Neural progenitor cell (in vitro differentiated cells): ENCODE results near the gene NPFF. TPM values are rescaled to one million over a fixed set of nuclear protein-coding genes. Genes with fewer than 3 reads are reported as not detected.

Experiments
- DNase-seq: peaks from one replicate; pipeline ENCODE4 v3.0.0-alpha.2; 2016; ENCODE audit warnings: low spot score
- H2AFZ ChIP-seq: fragments of 200-600 bp; sonication (generic); replicated peaks from 2 replicates; pipeline ENCODE4 v1.6.1; 2016; ENCODE audit warnings: antibody characterized with exemption
- H3F3A ChIP-seq: fragments of 200-600 bp; sonication (generic); 2 replicates; pipeline ENCODE4 v1.6.1; 2016; ENCODE audit warnings: antibody characterized with exemption, low read depth
- H3K27ac ChIP-seq: fragments of 200-600 bp; sonication (generic); 2 replicates; pipeline ENCODE4 v1.5.1; 2016; ENCODE audit warnings: mild to moderate bottlenecking
- H3K27me3 ChIP-seq: fragments of 200-600 bp; sonication (generic); 2 replicates; pipeline ENCODE4 v1.6.1; 2016; ENCODE audit warnings: mild to moderate bottlenecking, moderate library complexity
- H3K36me3 ChIP-seq: fragments of 200-600 bp; sonication (generic); 2 replicates; pipeline ENCODE4 v1.5.1; 2016
- H3K4me1 ChIP-seq: fragments of 200-600 bp; sonication (generic); 2 replicates; pipeline ENCODE4 v1.6.1; 2016; ENCODE audit warnings: mixed run types
- H3K4me2 ChIP-seq: fragments of 200-600 bp; sonication (generic); 2 replicates; pipeline ENCODE4 v1.6.1; 2016
- H3K4me3 ChIP-seq: fragments of 200-600 bp; sonication (generic); 2 replicates; pipeline ENCODE4 v1.5.1; 2016
- H3K79me2 ChIP-seq: fragments of 200-600 bp; sonication (generic); 2 replicates; pipeline ENCODE4 v1.6.1; 2016; ENCODE audit warnings: low read depth
- H3K9ac ChIP-seq: fragments of 200-600 bp; sonication (generic); 2 replicates; pipeline ENCODE4 v1.6.1; 2016
- H3K9me3 ChIP-seq: fragments of 200-600 bp; sonication (generic); 2 replicates; pipeline ENCODE4 v1.5.1; 2016; ENCODE audit warnings: low read depth
- H4K20me1 ChIP-seq: fragments of 200-600 bp; sonication (generic); 2 replicates; pipeline ENCODE4 v1.6.1; 2016; ENCODE audit warnings: low read depth
- H3K27ac Mint-ChIP-seq: 3 replicates; pipeline ENCODE4 v1.8.0; 2021; ENCODE audit warnings: mixed read lengths
- H3K27me3 Mint-ChIP-seq: 2 replicates; pipeline ENCODE4 v1.8.0; 2022; ENCODE audit warnings: low read depth, mild to moderate bottlenecking, inconsistent platforms, moderate library complexity, mixed read lengths; ENCODE audit not compliant: insufficient read depth
- H3K36me3 Mint-ChIP-seq: 3 replicates; pipeline ENCODE4 v1.8.0; 2021; ENCODE audit warnings: mixed read lengths
- H3K4me1 Mint-ChIP-seq: 3 replicates; pipeline ENCODE4 v1.8.0; 2021; ENCODE audit warnings: mixed read lengths
- H3K4me3 Mint-ChIP-seq: 3 replicates; pipeline ENCODE4 v1.8.0; 2021; ENCODE audit warnings: mild to moderate bottlenecking, moderate library complexity, mixed read lengths
- H3K9me3 Mint-ChIP-seq: 3 replicates; pipeline ENCODE4 v1.8.0; 2020; ENCODE audit warnings: mixed read lengths
- EZH2 ChIP-seq: fragments of 200-600 bp; sonication (generic); IDR thresholded peaks from 2 replicates; pipeline ENCODE4 v1.6.1; 2017; ENCODE audit warnings: antibody characterized with exemption, mild to moderate bottlenecking, moderate library complexity
- EZH2phosphoT487 ChIP-seq: fragments of 200-600 bp; sonication (generic); IDR thresholded peaks from 2 replicates; pipeline ENCODE4 v1.6.1; 2017; ENCODE audit warnings: antibody characterized with exemption
- total RNA-seq: library from RNA; depleted of rRNA; stranded (reverse); fragments of >200 nt; gene quantifications from 2 replicates; pipeline ENCODE4 v1.2.3, GENCODE V29; 2015; ENCODE audit warnings: low replicate concordance
- TF ChIP-seq, protein P1 (sequence below): fragments of 200-600 bp; sonication (generic); IDR thresholded peaks from 2 replicates; pipeline ENCODE4 v1.5.1; 2017; ENCODE audit warnings: antibody characterized with exemption, mild to moderate bottlenecking

Gene NPFF
- total RNA-seq, 1 donor from 2014 or later = not detected

DNA sequence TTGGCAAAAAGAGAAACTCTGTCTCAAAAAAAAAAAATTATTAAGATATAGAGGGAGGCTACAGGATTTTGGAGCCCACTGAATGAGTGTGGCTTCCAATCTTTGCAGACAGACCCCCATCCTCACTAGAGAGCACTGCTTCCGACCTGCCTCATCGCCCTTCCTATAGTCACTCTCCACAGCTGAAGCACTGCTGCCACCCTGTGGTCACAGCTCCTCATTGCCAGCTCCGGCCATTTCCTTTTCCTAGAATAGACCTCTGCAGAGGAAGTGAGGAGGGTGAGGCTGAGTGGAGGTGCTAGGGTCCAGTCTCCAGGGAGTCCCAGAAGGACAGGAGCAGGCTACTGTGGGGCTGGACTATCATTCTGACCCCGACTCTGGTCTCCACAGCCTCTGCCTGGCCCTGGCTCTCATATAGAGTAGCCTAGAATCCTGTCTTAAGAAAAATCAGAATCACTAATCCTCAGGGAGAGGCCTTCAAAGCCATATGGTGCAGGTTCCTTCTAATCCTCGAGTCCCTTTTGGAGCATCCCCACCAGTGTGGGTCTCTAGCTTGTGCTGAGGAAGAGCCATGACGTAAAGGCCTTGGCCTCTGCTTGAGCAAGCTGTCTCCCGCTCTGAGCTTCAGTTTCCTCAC, 1.4 kb upstream of the NPFF start:
- Histone ChIP-seq H3K27me3 (no peaks in the 10 kb centered on the region), H3K4me2 (no peak overlapping the region), H3K9ac (no peak overlapping the region), H3K4me3 (no peak overlapping the region), H3K9me3 (no peaks in the 10 kb centered on the region), H2AFZ (no peak overlapping the region), H3K4me1 (no peaks in the 10 kb centered on the region), H3K79me2 (no peaks in the 10 kb centered on the region), H3K36me3 (no peaks in the 10 kb centered on the region), H3F3A (peaks cover 11% of the 10 kb centered on the region), H3K27ac (no peak overlapping the region), H4K20me1 (no peaks in the 10 kb centered on the region)
- DNase-seq = peak; percentile 87
- peaks cover 8% of the 10 kb centered on the region for H3K36me3 Mint-ChIP-seq
- H3K4me3 Mint-ChIP-seq = no peak overlapping the region
- peaks cover 4% of the 10 kb centered on the region for H3K27me3 Mint-ChIP-seq
- no peak for TF ChIP-seq EZH2
- TF ChIP-seq, protein P1, sequence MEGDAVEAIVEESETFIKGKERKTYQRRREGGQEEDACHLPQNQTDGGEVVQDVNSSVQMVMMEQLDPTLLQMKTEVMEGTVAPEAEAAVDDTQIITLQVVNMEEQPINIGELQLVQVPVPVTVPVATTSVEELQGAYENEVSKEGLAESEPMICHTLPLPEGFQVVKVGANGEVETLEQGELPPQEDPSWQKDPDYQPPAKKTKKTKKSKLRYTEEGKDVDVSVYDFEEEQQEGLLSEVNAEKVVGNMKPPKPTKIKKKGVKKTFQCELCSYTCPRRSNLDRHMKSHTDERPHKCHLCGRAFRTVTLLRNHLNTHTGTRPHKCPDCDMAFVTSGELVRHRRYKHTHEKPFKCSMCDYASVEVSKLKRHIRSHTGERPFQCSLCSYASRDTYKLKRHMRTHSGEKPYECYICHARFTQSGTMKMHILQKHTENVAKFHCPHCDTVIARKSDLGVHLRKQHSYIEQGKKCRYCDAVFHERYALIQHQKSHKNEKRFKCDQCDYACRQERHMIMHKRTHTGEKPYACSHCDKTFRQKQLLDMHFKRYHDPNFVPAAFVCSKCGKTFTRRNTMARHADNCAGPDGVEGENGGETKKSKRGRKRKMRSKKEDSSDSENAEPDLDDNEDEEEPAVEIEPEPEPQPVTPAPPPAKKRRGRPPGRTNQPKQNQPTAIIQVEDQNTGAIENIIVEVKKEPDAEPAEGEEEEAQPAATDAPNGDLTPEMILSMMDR = peak; percentile 95
- no peaks in the 10 kb centered on the region for H3K9me3 Mint-ChIP-seq
- H3K4me1 Mint-ChIP-seq = peaks cover 6% of the 10 kb centered on the region
- H3K27ac Mint-ChIP-seq = peak overlapping the region; percentile 78

DNA sequence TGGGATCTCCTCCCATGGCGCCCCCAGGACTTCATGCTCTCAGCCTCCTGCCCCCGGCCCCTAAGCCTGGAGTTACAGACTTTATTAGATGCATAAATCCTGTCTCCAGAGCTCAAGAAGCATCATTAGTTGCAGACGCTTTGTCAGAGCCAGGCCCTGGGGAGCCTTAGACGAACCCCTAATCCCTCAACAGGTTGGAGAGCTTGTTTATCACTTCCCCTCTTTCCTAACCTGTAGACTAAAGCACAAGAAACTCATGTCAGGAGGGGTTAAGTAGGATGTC, 260 bp upstream of the NPFF start:
- no peak overlapping the region for H3K4me3 ChIP-seq
- peaks cover 8% of the 10 kb centered on the region for H3K36me3 Mint-ChIP-seq
- H3K79me2 ChIP-seq = peaks cover 9% of the 10 kb centered on the region
- H3K9ac ChIP-seq = no peak overlapping the region
- no peak overlapping the region for H3K27ac ChIP-seq
- H2AFZ ChIP-seq = no peak overlapping the region
- no peaks in the 10 kb centered on the region for H3K27me3 ChIP-seq
- peaks cover 4% of the 10 kb centered on the region for H3K27me3 Mint-ChIP-seq
- peaks cover 11% of the 10 kb centered on the region for H3F3A ChIP-seq
- peaks cover 6% of the 10 kb centered on the region for H3K4me1 Mint-ChIP-seq
- no peak for TF ChIP-seq EZH2phosphoT487
- no peak for TF ChIP-seq EZH2
- TF ChIP-seq, protein P1 = no peak
- H3K9me3 ChIP-seq = no peaks in the 10 kb centered on the region
- DNase-seq = no peak
- no peak overlapping the region for H3K4me3 Mint-ChIP-seq
- H3K27ac Mint-ChIP-seq = peak overlapping the region; percentile 57
- H4K20me1 ChIP-seq = no peaks in the 10 kb centered on the region
- H3K36me3 ChIP-seq = no peaks in the 10 kb centered on the region
- no peaks in the 10 kb centered on the region for H3K9me3 Mint-ChIP-seq
- no peaks in the 10 kb centered on the region for H3K4me1 ChIP-seq
- no peak overlapping the region for H3K4me2 ChIP-seq

DNA sequence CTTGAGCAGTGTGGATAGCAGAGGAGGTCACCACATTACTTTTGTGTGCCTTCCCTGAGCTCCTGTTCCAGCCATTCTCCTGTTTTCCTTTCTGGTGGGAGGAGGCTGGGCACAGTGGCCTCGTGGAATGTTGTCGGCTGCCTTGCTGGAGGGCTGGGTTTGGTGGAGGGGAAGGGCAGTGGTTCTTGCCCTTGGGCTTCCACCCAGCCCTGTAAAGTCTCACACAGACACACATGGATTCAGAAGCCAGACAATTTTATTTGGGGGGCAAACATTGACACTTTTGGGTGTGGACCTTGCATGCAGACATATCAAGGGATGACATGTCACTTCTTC, 866 bp downstream of the NPFF start:
- TF ChIP-seq EZH2phosphoT487 (no peak), EZH2 (no peak)
- TF ChIP-seq, protein P1 = no peak
- Histone ChIP-seq H4K20me1 (no peaks in the 10 kb centered on the region), H3K4me3 (no peak overlapping the region), H3K36me3 (no peaks in the 10 kb centered on the region), H3K4me1 (peaks cover 9% of the 10 kb centered on the region), H3F3A (peaks cover 11% of the 10 kb centered on the region), H3K27me3 (no peaks in the 10 kb centered on the region), H3K27ac (no peak overlapping the region), H3K4me2 (no peak overlapping the region), H3K79me2 (peaks cover 20% of the 10 kb centered on the region), H3K9ac (no peak overlapping the region), H2AFZ (no peak overlapping the region), H3K9me3 (no peaks in the 10 kb centered on the region)
- Mint-ChIP-seq H3K27me3 (peaks cover 4% of the 10 kb centered on the region), H3K4me1 (peaks cover 13% of the 10 kb centered on the region), H3K9me3 (no peaks in the 10 kb centered on the region), H3K36me3 (peaks cover 8% of the 10 kb centered on the region), H3K27ac (no peak overlapping the region), H3K4me3 (no peak overlapping the region)
- DNase-seq = no peak
